ENCODE measurements around the gene RPS6KC1.
A peak's percentile ranks its signal among the peaks of the same experiment; 100 is the strongest.
"Not testable (repeated sequence)": the region's sequence is repeated elsewhere in the genome, so short reads cannot be mapped to it uniquely, and the experiment has no call there.

Gene RPS6KC1, protein sequence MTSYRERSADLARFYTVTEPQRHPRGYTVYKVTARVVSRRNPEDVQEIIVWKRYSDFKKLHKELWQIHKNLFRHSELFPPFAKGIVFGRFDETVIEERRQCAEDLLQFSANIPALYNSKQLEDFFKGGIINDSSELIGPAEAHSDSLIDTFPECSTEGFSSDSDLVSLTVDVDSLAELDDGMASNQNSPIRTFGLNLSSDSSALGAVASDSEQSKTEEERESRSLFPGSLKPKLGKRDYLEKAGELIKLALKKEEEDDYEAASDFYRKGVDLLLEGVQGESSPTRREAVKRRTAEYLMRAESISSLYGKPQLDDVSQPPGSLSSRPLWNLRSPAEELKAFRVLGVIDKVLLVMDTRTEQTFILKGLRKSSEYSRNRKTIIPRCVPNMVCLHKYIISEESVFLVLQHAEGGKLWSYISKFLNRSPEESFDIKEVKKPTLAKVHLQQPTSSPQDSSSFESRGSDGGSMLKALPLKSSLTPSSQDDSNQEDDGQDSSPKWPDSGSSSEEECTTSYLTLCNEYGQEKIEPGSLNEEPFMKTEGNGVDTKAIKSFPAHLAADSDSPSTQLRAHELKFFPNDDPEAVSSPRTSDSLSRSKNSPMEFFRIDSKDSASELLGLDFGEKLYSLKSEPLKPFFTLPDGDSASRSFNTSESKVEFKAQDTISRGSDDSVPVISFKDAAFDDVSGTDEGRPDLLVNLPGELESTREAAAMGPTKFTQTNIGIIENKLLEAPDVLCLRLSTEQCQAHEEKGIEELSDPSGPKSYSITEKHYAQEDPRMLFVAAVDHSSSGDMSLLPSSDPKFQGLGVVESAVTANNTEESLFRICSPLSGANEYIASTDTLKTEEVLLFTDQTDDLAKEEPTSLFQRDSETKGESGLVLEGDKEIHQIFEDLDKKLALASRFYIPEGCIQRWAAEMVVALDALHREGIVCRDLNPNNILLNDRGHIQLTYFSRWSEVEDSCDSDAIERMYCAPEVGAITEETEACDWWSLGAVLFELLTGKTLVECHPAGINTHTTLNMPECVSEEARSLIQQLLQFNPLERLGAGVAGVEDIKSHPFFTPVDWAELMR

DNA sequence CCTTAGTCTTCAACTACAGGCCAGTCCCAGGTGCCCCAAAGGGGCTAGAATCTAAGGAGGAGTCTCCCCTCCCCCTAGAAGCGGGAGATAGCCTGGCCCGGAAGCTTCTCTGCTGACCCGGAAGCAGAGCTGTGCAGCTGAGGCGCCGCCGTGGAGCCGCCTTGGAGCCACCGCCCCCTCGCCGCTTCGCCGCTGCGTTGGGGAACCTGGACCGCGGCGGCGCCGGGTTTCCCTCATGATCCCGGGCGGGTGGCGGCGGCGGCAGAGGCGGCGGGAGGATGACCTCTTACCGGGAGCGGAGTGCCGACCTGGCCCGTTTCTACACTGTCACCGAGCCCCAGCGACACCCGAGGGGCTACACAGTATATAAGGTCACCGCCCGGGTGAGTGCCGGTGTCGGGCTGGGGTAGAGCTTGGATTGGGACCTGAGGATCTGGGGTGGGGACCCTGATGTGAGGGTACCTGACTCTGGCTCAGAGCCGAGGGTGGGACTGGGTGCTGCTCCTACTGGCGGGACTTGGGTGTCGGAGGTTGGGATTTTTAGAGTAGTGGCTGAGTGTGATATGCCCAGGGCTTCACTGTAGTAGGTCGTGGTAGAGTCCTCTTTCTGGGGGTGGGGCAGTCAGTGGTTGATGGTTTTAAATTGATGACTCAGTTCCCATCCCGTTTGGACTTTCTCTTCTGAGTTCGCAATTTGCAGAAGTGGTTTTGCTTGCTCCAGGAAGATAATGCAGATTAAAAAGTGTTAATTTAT, at the start of gene RPS6KC1:
TSS of gene RPS6KC1 (plus strand) at position 115 of the 754 bp plus-strand sequence. CDS start at position 279, 164 bp downstream.
- DNase-seq = peak; percentile 91

DNA sequence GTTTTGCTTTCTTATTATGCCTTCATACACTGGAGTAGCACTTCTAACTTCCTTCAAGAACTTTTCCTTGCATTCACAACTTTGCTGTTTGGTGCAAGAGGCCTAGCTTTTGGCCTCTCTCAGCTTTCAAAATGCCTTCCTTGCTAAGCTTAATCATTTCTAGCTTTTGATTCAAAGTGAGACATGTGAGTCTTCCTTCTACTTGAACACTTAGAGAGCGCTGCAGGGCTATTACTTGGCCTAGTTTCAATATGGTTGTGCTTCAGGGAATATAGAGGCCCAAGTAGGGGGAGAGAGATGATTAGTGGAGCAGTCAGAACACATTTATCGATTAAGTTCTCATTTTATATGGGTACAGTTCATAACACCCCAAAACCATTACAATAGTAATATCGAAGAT, 47.8 kb upstream of the RPS6KC1 start:
- DNase-seq = peak; percentile 92

DNA sequence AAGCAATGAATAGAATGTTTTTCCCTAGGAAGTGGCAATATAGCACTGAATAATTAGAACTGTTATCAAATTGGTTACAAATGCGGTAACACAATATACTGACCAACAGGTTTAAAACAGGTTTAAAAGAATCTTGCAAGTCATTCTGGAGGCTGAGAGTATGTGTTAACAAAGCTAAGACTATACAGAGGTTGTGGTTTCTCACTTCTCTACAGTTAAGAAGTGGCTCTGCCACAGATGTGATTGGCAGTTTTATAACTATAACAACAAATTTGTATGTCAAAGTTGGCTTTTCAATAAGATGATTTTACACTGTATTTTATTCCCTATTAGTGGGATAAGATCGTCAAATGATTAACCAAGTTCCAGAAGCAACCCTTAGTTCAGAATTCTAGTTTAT, 42.5 kb upstream of the RPS6KC1 start:
- DNase-seq = peak; percentile 65

DNA sequence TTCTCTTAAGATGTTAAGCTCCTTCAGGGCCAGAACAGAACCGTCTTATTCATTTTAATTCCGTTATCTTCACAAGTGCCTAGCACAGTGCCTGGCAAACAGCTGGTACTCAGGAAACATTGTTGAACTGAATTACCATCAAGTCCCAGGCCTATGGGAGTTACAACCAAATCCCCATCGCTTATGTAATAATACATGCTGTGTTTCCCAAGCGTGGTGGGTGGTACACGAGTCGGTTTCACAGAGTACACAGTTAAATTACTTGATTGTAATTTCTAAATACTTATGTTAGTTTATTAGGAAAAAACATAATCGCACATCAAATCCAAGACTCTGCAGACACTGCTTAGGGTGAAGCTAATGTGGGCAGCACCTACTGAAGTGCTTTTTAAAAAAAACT, 36.4 kb upstream of the RPS6KC1 start:
- DNase-seq = no peak

DNA sequence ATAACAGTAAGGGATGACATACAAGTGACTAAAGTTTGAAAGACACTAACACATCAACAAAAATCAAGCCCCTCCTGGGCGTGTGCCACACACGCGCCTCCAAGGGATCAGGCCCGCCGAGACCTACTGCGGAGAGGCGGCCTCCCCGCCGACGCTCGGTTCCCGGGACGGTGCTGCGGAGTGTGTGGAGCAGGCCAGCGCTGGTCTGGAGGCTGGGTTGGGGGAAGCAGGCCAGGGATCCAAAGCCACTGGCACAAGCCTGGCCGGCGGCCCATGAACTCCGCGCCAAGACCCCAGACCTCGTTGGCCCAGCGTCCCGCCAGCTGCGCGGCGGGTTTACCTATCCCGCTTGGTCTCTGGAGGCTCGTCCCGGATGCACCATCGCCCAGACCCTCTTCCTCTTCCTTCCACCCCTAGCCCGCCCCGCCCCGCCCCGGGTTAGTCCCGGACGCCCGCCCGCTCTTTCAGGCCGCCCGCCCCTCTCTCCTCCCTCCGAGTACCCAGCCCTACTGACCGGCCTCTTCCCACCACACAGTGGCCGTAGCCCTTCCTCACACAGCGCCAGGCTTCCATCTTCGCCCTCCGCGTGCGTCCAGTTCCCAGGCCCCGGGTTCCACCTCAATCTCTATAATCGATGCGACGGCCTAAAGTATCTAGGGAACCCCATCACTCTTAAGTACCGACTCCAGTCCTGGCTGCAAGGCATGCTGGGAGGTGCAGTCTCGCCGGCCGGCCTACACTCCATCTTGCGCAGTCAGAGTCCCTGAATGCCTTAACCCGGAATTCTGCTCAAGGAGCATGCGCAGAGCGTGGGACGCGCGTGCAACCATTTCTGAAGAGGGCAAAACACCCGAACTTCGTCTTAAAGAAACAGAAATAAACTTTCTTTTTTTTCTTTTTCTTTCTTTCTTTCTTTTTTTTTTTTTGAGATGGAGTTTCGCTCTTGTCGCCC, 35.7 kb upstream of the RPS6KC1 start, which contains the start of gene ANGEL2:
TSS of gene ANGEL2 (minus strand) at position 769 of the 952 bp plus-strand sequence. CDS start at position 573, 196 bp downstream.
- peak; percentile 98 for DNase-seq

DNA sequence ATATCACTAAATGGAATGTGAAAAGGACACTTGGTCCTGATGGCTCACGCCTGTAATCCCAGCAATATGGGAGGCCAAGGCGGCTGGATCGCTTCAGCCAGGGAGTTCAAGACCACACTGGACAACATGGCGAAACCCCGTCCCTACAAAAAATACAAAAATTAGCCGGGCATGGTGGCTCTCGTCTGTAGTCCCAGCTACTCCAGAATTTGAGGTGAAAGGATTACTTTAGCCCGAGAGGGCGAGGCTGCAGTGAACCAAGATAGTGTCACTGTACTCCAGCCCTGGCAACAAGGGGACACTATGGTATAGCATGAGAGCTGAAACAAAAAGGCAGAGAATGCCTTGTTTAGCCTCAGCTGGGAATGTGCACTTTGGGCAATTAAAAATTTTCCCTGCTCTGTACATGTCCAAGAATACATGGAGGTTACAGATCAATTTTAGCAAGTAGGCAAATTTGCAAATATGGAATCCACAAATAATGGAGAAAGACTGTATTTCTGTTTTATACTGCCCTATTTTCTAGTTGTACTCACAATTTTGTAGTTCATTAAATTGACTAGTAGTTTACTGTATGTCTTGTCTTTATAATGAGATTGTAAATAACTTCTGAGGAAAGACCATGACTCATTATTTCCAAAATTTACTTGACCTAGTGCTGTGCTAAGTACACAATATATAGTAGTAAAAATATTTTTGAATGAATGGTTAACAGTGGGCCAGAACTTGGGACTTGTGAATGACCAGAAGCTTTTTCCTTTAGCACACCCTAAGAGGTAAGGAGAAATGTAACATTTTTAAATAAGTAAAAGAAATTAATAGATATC, 33.4 kb upstream of the RPS6KC1 start:
- no peak for DNase-seq

DNA sequence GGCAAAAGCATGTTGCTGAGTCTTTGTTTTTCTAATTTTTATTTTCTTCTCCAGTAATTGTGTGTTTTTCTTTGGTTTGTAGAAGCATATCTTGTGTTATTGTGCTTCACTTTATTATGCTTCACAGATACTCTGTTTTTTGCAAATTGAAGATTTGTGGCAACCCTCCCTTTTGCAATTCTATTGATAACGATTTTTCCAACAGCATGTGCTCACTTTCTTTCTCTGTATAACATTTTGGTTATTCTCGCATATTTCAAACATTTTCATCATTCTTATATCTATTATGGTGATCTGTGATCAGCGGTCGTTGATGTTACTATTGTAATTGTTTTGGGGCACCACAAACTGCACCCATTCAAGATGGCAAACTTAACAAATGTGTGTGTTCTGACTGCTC, 31.6 kb upstream of the RPS6KC1 start:
- DNase-seq = no peak

DNA sequence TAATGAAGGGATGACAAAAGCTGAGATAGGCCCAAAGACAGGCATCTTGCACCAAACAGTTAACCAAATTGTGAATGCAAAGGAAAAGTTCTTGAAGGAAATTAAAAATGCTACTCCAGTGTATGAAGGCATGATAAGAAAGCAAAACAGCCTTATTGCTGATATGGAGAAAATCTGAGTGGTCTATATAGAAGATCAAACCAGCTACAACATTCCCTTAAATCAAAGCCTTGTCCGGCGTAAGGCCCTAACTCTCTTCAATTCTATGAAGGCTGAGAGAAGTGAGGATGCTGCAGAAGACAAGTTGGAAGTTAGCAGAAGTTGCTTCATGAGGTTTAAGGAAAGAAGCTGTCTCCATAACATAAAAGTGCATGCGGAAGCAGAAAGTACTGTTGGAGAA, 31.0 kb upstream of the RPS6KC1 start:
- DNase-seq = no peak

DNA sequence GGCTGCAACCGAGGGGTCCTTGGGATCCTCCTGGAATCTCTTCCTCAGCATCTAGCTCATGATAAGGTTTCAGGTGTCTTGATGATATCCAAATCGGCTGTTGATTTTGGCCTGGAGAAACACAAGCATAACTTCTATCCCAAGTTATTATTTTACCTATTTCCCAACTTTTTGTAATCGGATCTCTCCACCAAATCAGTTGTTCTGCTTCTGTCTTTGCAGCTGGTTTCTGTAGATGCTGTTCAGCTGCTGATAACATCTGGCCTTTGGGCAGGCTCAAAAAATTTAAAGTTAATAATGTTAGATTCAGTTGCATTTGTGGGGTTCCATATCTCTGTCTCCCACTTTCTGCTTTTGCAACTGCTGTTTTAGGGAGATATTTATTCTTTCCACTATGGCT, 24.0 kb upstream of the RPS6KC1 start:
- DNase-seq = not testable (repeated sequence)

DNA sequence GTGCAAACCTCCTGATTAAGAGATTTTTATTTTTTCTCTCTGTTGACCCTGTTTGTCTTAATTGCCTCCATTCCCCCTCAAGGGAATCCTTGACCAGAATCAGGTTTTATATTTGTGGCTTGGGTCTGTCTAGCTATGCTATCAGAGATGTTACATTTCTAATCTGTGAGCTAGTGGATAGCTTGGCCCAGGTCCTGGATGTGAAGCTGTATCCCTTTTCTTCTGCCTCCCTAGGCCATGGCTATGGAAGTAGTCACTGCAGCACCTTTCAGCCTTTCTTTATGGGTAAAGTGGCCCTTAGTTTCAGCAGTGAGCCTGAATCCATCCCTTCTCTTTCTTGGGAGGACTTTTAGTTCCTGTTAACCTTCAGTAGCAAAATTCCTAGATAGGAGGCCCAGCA, 18.4 kb upstream of the RPS6KC1 start:
- DNase-seq = no peak

DNA sequence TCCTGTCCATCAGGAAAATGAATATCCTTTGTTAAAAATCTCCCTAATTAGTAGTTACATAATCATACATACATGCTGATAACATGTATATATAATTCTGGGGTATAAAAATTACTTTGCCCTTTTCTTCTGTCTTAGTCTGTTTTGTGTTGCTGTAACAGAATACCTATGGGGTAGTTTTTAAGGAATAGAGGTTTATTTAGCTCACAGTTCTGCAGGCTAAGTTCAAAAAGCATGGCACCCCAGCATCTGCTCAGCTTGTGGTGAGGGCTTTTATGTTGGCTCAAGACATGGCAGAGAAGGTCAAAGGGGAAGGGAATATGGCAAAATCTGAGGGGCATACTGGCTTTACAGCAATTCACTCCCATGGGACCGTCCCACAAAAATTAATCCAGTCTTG, 16.3 kb upstream of the RPS6KC1 start:
- DNase-seq = no peak

DNA sequence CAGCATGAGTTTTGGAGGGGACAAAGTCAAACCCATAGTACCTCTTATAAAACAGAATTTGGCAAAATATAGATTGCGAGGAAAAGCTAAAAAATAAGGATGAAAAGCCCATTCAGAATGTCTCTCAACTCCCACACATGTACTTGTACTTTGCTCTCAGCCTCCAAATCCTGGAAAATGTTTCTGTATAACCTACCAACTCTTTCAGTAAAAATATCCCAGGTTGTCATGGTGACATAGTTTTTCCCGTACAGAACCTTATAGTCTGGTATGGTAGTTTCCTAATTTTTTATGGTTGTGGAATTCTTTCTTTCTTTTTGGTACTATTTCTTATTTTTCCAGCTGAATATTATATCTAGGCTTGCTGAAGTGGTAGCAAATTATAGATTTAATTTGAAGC, 15.5 kb upstream of the RPS6KC1 start:
- DNase-seq = no peak

DNA sequence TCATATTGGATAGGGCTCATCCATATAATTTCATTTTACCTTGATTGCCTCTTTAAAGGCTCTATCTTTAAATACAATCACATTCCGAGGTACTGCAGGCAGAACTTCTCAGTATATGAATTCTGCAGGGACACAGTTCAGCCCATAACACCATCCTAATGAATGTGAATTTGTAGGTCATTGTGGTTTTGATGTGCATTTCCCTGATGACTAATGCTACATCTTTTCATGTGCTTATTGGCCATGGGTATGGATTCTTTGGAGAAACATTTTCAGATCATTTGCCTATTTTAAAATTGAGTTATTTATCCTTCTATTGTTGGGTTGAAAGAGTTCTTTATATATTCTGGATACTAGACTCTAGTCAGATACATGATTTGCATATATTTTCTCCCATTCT, 9.6 kb upstream of the RPS6KC1 start:
- DNase-seq = no peak

DNA sequence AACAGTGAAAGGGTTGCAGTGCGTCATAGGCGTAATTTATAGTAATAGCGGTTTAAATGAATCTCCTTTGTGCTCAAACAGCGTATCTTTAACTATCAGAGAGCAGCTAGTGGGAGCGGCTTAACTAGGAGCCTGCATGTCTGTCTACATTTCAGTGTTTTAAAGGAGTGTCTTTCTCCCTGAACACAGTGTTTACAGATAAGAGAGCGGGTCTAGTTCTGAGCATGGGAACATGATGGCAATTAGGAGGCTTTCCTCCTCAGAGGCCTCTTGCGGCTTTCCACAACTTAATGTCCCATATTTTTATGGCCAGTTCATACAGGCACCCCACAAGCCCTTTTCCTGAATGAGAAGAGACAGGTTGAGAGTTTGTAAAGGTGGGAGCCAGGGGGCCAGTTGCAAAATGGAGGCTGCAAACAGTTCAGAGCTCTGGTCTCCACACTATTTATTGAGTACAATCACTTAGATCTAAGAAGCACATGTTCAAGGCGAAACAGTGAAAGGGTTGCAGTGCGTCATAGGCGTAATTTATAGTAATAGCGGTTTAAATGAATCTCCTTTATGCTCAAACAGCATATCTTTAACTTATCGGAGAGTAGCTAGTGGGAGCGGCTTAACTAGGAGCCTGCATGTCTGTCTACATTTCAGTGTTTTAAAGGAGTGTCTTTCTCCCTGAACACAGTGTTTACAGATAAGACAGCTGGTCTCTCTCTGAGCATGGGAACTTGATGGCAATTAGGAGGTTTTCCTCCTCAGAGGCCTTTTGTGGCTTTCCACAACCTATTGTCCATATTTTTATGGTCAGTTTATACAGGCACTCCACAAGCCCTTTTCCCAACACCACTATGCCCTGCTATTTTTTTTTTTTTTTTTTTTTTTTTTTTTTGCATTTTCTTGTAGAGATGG, 5.5 kb upstream of the RPS6KC1 start:
- not testable (repeated sequence) for DNase-seq

DNA sequence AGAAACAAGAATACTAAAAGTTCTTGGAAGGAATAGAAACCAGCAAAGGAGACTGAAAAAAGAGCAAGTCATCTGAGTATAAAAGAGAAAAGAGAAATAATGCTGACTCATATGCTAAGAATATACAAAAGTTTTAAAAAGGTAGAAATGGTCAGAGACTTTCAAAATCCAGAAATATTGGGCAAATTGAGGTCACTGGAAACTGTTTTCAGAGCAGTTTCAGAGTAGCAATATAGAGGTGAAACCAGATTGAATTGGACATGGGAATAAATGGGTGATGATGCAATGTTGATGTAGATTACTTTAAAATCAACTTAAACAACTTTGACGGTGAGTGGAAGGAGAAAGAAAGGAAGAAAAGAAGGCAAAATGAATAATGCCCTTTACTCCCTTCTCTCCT, 1.8 kb upstream of the RPS6KC1 start:
- no peak for DNase-seq

DNA sequence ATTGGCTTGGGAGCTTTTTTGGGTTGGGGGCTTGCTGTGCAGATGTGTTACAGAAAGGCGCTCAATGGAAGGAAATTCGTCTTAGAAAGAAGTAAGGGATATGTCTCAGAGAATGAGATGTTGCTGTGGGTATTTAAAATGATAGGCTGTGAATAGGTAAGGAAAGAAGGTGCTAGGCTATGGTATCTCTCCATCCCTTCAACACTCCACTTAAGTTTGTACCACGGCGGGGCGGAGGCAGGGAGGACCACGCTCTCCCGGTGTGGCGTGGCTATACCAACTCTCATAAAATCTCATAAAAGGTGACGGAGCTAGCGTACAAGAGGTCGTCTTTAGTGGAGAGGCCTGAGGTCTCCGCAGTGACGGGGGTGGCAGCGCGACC, 305 bp upstream of the RPS6KC1 start:
- DNase-seq = no peak

DNA sequence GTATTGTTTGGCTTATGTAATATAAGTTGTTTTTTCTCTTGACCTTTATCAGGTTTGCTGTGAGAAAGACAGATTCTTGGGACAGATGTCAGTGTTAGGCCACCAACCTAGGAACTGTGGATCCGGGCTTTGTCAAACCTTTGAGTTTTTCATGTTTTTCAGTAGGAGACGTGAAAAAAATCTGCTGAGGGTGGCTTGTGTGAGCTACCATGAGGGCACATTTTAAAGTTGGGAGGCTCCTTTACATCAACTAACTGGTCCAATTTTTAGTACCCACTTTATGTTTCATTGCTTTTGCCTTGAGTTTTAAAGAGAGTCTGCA, 801 bp downstream of the RPS6KC1 start:
- DNase-seq = no peak

DNA sequence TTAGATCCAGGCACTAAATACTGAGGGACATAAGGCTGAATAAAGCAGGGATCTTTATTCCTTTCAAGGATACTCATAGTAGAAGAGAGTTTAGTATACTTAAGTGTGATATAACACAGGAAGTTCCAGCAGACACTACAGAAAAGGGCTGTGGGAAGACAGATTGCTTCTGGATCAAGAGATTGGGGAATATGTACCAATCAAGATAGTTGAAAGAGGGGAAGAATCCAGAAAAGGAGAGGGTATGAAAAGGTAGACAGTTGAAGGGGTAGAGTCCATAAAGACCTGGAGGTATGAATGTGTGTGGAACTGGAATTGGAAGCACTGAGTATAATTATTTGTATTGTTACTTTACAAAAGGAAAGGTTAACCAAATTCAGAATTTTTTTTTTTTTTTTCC, 2.4 kb downstream of the RPS6KC1 start:
- DNase-seq = no peak

DNA sequence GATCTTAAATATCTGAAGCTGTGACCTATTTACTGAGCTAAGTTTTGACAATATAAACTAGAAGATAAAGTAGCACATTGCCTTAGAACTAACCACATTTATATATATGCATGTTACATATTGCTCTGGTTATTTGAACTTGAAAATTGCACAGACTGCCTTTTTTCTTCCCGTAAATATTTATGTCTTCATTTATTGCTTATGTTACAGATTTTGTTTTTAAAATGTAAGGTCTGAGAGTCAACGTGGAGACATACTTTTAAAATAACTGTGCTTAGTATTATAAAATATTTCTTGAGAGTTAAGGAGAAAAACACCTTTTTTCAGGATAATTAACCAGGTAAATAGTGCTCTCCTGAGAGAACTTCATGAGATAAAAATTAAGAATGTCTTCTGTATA, 3.1 kb downstream of the RPS6KC1 start:
- no peak for DNase-seq

All from activated CD4-positive, alpha-beta T cell treated with anti-CD3 and anti-CD28 coated beads, Interleukin-10, Interleukin-2, amounts not matched to agents 100 ng/mL and 50 ng/mL, durations not matched to agents 16 hours and 8 hours (primary cell).